NCI-H2171 treated with DMSO at 0.1 percent for 48 hours (cell line): ENCODE data around the gene BEX3.
"Not testable (repeated sequence)": the region's sequence is repeated elsewhere in the genome, so short reads cannot be mapped to it uniquely, and the experiment has no call there.

Experiments
- DNase-seq: peaks from one replicate; lab custom pipeline; 2025; lab: John Stamatoyannopoulos, UW

BEX3 gene

GRCh38 chrX:103376118-103376978 lies at the start of gene BEX3:
TSS of gene BEX3 (plus strand) at chrX:103376538. CDS start at chrX:103377522, 984 bp downstream.
- DNase-seq: peak; percentile 79

- DNase-seq: no peak
Observed at GRCh38 chrX:103329991-103330390, 46.3 kb upstream of the BEX3 start, which contains the start of gene TCEAL7. TSS of gene TCEAL7 (plus strand) at chrX:103330239. CDS start at chrX:103331404, 1,165 bp downstream.

- no peak for DNase-seq
Observed at GRCh38 chrX:103330681-103331288, 45.6 kb upstream of the BEX3 start.

GRCh38 chrX:103338663-103339062 lies 37.7 kb upstream of the BEX3 start:
- no peak for DNase-seq

GRCh38 chrX:103343105-103343504 lies 33.2 kb upstream of the BEX3 start:
- DNase-seq: peak; percentile 8

- DNase-seq: no peak
Observed at GRCh38 chrX:103344606-103345005, 31.7 kb upstream of the BEX3 start.

- DNase-seq: no peak
Observed at GRCh38 chrX:103347682-103348397, 28.5 kb upstream of the BEX3 start.

GRCh38 chrX:103356130-103356798 lies 20.1 kb upstream of the BEX3 start, which contains the start of gene TCEAL9:
TSS of gene TCEAL9 (plus strand) at chrX:103356506. CDS start at chrX:103357685, 1,179 bp downstream.
- DNase-seq: peak; percentile 83

- DNase-seq: no peak
Observed at GRCh38 chrX:103356858-103357257, 19.5 kb upstream of the BEX3 start.

GRCh38 chrX:103357871-103358270 lies 18.5 kb upstream of the BEX3 start:
- no peak for DNase-seq

- DNase-seq: not testable (repeated sequence)
Observed at GRCh38 chrX:103359605-103360004, 16.7 kb upstream of the BEX3 start.

- DNase-seq: no peak
Observed at GRCh38 chrX:103360092-103360491, 16.2 kb upstream of the BEX3 start.

GRCh38 chrX:103360916-103361315 lies 15.4 kb upstream of the BEX3 start:
- DNase-seq: no peak

GRCh38 chrX:103361798-103362197 lies 14.5 kb upstream of the BEX3 start:
- DNase-seq: no peak

- DNase-seq: no peak
Observed at GRCh38 chrX:103362474-103362873, 13.9 kb upstream of the BEX3 start.

GRCh38 chrX:103363046-103363445 lies 13.3 kb upstream of the BEX3 start:
- DNase-seq: no peak

- no peak for DNase-seq
Observed at GRCh38 chrX:103367502-103367901, 8.8 kb upstream of the BEX3 start.

- no peak for DNase-seq
Observed at GRCh38 chrX:103369479-103369878, 6.9 kb upstream of the BEX3 start.

- no peak for DNase-seq
Observed at GRCh38 chrX:103372886-103373285, 3.5 kb upstream of the BEX3 start.

- DNase-seq: no peak
Observed at GRCh38 chrX:103373581-103373980, 2.8 kb upstream of the BEX3 start.

GRCh38 chrX:103376979-103377324 lies 614 bp downstream of the BEX3 start:
- DNase-seq: peak; percentile 39

- DNase-seq: no peak
Observed at GRCh38 chrX:103378990-103379389, 2.7 kb downstream of the BEX3 start.
